ENCODE data around the gene ADAM19.

The ADAM19 gene

DNA sequence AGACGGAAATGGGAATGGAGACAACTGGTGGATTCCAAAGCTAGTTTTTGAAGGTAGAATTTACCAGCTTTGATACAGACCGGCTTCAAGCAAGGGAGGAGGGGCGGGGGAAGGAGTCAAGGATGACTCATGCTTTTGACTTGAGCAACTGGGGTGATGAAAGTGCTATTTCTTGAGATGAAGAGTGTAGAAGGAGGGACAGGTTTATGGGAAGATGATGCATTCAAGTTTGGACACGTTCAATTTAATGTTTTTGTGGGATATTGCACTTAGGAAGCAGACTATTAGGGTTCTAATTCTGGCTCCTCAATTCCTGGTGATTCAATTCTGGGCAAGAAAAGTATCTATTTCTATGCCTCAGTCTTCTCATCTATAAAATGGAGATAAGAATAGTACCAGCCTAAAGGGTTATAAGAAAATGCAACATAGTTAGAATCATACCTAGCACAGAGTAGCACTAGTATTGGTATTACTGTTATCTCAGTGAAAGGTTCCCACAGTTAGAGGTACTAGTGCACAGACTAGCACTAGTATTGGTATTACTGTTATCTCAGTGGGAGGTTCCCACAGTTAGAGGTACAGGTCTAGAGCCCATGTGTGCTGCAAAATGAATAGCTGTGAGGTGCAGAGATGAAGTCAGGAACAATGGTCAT is 110.9 kb downstream of the ADAM19 start:
- DNase-seq = peak in 1 of 56 donors; percentile 16

DNA sequence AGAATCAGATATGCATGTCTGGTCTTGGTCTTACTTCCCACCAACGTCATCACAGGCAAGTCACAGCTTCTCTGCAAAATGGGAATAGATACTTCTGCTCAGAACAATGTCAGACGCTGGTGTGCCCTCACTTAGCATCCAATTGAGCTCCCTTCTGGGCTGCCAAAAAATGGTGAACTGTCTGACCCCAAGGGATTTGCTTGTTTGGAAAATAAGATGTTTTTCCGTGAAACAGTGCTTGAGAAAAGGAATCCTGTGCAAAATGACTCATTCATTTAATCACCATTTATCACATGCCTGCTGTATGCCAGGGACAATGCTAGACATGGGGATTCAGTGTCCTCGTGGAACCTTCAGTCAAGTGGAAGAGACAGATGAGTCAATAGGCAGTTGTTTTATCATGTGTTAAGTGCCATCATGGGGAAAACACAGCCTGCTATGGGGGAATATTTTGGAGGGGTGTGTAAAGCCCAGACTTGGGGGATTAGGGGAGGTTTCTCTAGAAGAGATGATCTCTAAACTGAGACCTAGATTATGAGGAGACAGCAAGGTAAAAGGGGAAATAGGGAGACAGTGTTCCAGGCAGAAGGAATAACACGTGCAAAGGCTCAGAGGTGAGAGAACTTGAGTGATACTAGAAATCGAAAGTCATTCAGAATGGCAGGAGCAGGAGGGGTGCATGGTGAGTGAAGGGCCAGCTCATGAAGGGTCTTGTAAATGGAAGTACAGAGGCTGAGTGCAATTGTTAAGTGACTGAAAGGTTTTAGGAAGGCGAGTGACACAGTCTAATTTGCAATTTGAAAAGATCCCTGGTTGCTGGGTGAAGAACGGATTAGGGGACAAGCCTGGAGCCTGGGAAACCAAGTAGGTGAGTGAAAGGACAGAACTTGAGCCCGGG is 111.7 kb downstream of the ADAM19 start:
- no peak for DNase-seq

DNA sequence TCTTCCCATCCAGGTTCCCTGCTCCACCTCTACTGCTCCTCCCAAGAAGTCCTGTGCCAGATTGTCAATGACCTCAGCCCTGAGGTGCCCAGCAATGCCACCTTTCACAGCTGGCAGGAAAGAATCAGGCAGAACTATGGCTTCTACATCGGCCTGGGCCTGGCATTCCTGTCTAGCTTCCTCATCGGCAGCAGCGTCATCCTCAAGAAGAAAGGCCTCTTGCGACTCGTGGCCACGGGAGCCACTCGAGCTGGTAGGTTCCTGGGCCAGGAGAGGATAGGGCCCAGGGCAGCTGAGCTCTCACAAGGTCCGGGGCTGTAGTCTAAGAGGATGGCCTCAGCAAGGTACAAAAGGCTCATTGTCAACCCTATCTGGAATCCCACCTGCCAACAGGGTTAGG is 112.5 kb downstream of the ADAM19 start:
- DNase-seq = no peak

DNA sequence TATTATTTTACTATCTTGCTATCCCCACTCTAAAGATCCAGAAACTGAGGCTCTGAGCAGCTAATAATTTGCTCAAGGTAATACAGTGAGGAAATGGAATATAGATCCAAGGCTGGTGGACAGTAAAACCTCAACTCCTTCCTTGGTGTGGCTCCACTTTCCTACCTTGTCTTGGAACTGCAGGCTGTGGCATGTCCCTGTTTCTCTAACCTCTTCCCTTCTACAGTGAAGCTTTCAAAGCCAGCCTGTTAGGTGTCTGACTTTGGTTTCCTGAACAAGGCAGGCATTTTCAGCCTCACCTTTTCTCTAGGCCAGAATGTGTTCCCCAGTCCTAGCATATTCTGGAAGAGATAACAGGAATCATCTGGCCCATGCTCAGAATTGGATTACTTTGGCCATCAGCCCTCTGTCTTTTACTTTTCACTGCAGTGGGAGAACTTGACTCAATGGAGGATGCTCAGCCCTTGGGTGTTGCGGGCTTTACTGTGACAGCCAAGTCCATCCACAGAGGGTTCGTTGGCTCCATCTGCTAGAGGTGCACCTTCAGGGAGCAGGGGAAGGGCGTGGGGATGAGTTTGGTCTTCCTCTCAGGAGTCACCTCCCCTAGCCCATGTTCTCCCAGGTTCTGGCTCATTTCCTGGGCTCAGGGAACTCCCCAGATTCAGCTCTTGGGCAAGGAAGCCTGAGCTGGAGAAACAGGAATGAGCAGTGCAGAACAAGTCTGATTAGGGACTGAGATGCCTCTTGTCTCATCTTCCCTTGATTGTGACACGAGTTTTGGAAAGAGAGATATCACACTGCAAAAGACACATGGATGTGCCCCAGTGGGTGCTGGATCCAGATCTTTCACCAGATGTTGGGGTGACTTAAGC is 114.4 kb downstream of the ADAM19 start:
- no peak for DNase-seq

DNA sequence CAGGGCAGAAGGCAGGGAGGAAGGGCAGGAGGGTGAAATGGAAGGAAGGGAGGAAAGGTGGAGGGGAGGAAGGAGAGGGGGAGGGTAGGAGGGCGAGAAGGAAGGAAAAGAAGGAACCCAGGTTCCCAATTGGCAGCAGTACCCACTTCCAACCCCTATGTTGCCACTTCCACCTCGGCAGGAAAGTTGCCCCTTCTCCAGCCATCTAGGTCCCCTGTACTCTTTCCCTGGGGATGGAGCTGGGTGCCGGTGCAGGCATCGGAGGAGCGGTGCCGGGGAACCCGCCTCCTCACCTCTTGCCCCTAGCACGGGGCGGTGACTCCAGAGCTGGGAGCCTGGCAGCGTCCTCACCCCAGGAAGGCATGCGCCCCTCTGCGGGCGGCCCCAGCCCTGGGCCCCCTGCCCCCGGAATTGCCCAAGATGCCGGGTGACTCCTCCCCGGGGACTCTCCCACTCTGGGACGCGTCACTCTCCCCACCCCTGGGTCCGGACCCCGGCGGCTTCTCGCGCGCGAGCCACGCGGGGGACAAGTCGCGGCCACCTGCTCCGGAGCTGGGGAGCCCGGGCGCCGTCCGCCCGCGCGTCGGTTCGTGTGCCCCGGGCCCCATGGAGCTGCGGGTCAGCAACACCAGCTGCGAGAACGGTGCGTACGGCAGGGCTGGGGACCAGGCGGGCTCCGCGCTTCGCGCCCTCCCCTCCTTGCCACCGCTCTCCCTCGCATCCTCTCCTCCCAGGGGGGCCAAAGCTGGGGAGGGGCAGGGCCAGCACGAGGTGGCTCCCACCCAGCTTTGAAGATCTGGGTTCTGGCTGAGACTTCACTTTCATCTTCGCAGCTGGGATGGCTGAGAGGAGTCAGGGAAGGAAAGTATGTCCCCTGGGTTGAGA is 115.6 kb downstream of the ADAM19 start, which contains the start of gene NIPAL4:
Gene NIPAL4 (plus strand): TSS at position 499 of the 885 bp plus-strand sequence. CDS start 108 bp downstream, at position 607.
- peak in 27 of 56 donors; percentile 8 to 64 (median 33) for DNase-seq

DNA sequence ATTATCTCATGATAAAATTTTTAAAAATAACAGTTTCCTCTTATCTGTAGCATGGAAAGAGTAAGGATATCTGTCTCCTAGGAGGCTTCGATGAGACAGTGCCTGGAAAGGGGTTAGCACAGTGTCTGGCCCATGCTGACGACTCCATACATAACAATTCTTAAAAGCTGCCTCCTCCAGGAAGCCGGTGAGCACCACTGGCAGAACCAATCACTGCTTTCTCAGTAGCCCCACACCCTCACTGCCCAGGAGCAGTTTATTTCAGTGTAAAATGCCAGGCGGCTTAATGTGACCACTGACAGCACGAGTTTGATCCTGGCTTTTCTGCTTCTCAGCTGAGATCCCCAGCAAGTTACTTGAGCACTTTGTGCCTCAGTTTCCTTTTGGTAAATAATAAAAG is 116.7 kb downstream of the ADAM19 start:
- DNase-seq = no peak

DNA sequence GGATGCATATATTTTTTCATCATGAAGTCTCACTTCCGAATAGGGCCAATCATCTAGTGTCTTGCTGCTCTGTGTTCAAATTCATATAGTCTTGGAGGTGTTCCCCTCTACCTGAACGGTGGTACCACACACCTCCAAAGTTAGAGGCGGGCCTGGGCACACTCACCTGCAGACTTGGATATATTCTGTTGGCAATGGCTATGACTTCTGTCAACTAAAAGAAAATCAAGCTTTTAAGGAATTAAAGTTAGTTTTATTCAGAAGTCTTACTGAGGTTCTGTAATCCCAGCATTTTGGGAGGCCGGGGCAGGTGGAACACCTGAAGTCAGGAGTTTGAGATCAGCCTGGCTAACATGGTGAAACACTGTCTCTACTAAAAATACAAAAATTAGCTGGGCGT is 118.2 kb downstream of the ADAM19 start:
- DNase-seq = no peak

DNA sequence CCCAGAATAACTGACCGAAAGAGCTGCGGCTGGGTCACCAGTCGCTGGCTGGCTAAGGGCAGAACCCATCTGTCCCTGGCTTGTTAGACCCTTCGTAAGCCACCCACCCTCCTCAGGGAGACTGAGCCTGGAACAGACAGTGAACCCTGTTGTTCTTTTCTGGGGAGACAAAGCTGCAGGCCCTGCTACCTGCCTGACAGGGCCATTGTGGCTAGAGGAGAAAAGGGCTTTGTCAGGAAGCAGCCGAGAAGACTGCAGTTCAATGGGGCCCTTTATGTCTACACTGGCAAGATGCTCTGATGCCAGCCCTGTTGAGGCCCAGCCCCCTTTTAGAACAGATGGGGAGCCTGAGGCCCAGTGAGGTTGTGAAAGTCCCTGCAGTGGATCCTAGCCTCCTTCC is 119.3 kb downstream of the ADAM19 start:
- DNase-seq = peak in 54 of 56 donors; percentile 16 to 95 (median 78)

DNA sequence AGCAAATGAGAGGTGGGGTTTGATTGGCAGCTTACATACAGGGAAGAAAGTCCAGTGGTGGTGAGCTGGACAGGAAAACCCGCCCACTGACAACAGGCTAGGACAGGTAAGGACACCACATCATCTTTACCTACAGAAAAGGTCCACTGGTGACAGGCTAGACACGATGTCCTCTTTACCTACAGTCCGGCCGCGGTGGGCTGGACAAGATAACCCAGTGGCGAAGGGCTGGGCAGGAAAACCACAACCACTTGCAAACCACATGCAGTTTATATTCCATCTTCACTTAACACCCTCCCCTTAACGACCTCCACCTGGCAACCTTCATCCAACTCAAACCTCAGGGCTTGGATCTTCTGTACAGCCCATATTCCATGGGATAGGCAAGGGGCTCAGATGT is 120.5 kb downstream of the ADAM19 start:
- DNase-seq = no peak

DNA sequence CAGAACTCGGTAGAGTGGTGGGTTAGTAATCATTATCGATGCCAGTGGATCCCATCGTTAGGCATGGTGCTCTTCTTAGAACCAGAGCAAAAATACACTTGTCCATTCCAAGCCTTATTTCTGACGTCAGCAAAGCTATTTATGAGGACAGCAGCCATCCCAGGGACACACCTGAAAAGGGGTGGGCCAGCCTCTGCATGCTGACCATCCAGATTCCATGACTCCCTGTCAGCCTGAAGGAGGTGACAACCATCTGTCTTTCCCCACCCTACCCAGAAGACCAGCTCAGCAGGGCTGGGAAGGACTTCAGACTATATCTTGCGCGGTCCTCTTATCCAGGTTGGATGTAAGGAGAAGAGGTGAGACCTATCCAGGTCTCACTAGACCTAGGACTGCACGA is 121.3 kb downstream of the ADAM19 start:
- no peak for DNase-seq

DNA sequence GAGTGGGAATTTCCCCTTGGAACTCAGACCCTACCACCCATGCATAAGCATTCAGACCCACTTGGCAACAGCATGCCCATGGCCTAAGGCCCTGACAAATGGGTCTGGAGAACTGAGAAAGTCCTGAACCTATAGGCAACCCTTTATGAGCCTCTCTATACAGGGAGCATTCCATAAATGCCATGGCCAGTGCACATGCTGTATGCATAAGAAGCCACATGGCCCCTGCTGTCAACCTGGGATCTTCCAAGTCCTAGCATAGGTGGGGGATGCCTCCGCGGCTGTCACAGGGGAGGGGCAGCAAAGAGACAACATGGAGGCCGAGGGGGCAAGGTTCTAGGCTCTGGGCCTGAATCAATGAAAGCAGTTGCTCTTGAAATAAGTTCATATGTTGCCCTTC is 123.8 kb downstream of the ADAM19 start:
- DNase-seq = no peak

DNA sequence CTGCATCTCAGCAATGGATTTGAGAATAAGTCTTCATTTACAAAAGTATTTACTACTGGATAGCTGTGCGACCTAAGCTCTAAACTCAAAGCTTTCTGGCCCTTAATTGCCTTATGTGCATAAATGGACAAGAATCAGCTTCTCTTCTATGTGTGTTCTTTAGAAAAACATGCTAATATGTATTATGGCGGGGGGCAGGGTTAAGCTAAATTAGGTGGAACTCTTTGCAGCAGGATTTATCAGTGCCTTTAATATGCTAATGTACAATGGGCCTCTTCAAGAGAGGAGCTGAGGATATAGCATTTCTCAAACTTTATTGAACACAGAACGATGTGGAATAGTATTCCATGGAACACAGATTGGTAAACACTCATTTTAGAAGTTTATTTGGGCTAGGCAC is 125.6 kb downstream of the ADAM19 start:
- no peak for DNase-seq

DNA sequence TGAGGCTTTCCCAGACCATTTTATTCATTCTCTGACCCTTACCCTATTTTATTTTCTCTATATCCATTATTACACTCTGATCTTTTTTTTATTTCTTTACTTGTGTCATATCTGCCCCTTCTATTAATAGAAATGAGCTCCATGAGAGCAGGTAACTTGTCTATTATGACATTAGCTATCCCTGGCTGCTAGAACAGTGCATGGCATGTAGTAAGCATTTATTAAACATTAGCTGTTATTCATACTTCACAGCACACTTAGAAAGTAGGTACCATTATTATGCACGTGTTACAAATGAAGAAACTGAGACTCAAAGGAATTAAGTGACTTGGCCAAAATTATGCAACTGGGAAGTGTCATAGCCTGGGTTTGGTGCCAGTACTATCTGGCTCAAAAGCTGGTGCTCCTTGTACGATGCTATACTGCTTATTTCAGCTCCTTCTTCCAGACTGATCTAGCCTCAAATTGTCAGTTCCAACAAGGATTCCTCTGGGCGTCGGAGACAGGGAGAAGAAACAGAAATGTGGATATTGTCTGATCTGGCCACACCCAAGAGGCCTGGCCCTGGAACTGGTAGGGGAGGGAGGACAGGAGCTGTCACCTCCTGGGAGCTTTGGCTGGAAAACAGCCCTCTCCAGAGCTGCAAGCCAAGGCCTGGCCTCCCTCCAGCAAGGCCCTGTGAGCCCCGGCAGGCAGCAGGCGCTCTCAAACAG is 126.4 kb downstream of the ADAM19 start:
- DNase-seq = peak in 31 of 56 donors; percentile 6 to 74 (median 30)

DNA sequence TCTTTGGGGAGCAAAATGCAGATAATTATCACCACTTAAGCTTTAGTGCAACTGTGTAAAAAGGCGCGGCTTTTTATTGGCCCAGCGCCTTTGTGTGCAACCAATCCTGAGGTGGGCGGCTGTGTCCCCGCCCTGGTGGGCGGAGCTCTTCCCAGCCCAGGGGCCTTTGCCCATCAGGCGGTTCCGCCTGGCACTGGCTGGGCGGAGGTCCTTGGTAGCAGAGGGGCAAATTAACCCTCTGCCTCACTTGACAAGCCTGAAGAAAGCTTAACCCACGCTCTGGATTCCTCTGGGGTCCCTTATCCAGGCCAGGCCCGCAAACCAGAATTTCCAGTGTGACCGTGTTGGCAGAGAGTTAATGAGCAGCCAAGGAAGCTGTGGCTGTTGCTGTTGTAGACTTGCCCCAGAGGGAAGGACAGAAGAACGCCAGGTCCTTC is 128.4 kb downstream of the ADAM19 start:
- no peak for DNase-seq

DNA sequence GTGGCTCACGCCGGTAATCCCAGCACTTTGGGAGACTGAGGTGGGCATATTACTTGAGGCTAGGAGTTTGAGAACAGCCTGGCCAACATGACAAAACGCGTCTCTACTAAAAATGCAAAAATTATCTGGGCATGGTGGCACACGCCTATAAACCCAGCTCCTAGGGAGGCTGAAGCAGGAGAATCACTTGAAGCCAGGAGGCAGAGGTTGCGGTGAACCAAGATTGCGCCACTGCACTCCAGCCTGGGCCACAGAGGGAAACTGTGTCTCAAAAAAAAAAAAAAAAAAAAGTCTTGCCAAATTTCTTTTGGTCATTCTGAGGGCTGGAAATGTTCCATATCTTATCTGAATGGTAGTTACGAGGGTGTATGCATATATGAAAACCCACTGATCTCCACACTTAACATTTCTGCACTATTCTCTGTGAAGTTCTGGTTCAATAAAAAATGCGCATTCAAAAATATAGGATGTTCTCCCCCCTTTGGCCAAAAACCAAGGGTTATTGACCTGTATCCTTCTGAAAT is 129.1 kb downstream of the ADAM19 start:
- no peak for DNase-seq

DNA sequence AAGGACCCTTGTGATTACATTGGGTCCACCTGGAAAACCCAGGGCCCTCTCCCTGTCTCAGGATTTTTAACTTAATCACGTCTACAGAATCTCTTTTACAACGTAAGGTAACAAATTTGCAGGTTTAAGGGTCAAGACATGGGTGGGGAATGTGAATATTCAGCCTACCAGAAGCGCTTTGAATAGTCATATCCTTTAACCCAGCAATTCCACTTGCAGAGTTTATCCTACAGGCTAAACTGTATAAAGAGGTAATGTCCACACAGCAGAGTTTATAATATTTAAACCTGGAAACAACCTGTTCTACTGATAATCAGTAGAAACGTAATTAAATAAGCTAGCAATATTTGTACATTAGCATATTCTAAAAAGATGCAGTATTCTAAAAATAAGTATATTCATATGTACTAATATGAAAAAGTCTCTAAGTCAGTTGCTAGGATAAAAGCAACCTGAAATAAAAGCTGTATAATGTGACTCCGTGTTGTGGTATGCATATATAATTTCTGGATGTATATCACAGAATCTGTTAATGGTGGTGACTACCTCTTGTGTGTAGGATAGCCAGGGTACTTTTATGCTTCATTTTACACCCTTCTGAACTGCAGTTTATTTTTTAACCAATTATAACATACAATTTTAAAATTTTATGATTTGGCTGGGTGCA is 129.7 kb downstream of the ADAM19 start:
- no peak for DNase-seq

DNA sequence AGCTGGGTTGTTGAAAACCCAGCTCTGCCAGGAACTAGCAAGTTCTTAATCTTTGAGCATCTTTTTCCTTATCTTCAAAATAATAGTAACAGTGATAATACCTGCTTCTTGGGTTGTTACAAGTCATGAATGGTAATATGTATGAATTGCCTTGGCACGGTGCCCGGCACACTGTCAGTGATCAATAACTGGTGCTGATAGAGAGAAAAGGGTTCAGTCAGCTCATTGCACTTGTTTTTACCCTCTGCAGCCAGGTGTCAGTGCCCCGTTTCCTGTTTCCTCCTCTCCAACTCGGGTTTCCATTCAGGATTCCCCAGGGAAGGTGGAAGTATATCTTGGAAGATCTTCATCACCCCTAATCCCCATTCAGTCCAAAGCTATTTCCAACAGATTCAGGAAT is 131.4 kb downstream of the ADAM19 start:
- DNase-seq = no peak

DNA sequence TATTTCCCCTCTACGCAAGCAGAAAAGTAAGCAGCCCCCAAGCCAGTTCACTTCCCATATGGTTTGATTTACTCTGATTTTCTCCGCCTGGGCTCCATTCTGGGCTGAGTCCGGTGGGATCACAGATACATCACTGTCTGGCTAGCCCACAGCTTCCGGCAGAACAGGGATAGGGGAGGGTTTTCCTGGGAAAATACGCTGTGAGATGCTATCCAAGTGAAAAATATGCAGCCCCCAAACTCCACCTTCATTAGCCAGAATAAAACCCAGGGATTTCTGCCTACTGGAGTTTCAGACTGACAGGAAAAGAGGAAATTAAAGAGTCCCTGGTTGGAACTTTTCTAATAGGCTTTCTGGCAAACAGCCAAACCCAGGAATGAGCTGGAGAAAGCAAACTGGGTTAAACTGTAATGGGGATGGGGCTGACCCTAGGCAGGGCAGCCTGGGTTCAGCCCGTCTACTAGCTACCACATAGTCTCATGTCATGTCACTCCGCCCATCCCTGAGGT is 132.5 kb downstream of the ADAM19 start:
- DNase-seq = no peak

DNA sequence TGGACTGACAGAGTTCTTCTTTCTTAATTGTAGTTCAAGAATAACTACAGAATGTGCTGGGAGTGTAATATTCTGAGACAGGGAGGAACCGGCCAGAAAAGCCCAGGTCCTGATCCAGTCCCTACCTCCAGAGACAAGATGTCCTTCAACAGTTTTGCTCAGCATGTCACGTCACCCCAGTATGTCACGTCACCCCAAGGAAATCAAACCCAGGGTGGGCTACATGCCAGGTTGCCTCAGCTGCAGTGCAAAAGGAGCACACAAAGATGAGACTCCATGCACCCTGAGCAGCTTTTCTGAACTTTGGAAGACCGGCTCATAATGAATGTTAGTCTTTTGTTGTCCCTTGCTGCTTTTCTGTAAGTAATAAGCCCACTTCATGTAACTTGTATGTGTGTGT is 141.5 kb downstream of the ADAM19 start:
- no peak for DNase-seq

Measured in amygdala (tissue), 56 donors.